ENCODE results near the gene PHLPP1. TPM values are rescaled to one million over a fixed set of nuclear protein-coding genes. Genes with fewer than 3 reads are reported as not detected.

Gene PHLPP1
- total and polyA plus RNA-seq, 2 of the 13 experiments (the other 11 are each of a cell fraction or from before 2014, with no cell fraction given), result 9.8 to 18.5 TPM

GRCh38 chr18:62745089-62745751 is 29.9 kb downstream of the PHLPP1 start:
- in situ Hi-C loops (cut with HindIII; ENCODE audit: extremely low pct_ligation_motif_present, low pct_unique_long_range_greater_than_20kb) (no loop called here), intact Hi-C loops (cut with micrococcal nuclease; ENCODE audit: unreplicated experiment) (no loop called here)
- H3K36me3 ChIP-seq (replicated peaks in 1 of 2; ENCODE audit: control insufficient read depth in 1 of 2, insufficient read depth in 2 of 2, low read length in 2 of 2), result no peaks in the 10 kb centered on the region
- FAIRE-seq (no peak), DNase-seq (ENCODE audit: low spot score) (no peak), ATAC-seq (no peak)
- H3K4me3 ChIP-seq (replicated peaks in 1 of 3; ENCODE audit: insufficient read depth in 1 of 3, low read depth in 2 of 3, low read length in 3 of 3), result no peak overlapping the region
- CTCF ChIA-PET (ENCODE audit: low intra/inter-chr PET ratio, low total read pairs), result no interaction called here
- POLR2A ChIA-PET, result no interaction called here
- no peak overlapping the region for H3K4me2 ChIP-seq (ENCODE audit: low read depth, low read length)
- H4K20me1 ChIP-seq (ENCODE audit: insufficient read depth, low read length), result no peaks in the 10 kb centered on the region
- H3K4me1 ChIP-seq (ENCODE audit: insufficient read depth, low read length), result peaks cover 84% of the 10 kb centered on the region
- H3K9me3 ChIP-seq (ENCODE audit: low read length), result no peaks in the 10 kb centered on the region
- no peak overlapping the region for H3K27ac ChIP-seq (ENCODE audit: extremely low read length, insufficient read depth, low read length)
- WGBS (ENCODE audit: low lambda C conversion rate), result 74% methylated on average over 3 of the region's 3 CpGs
- H2AFZ ChIP-seq (ENCODE audit: low read length), result no peak overlapping the region
- H3K9ac ChIP-seq (ENCODE audit: insufficient read depth, low read depth, low read length), result no peak overlapping the region
- H3K79me2 ChIP-seq (ENCODE audit: insufficient read depth, low read length), result peaks cover 92% of the 10 kb centered on the region
- BruUV-seq (replicated peaks), result no TSS peak
- H3K27me3 ChIP-seq (ENCODE audit: control insufficient read depth in 1 of 2, insufficient read depth in 2 of 2, low read length in 2 of 2), result no peaks in the 10 kb centered on the region
- 0 out of 2 replicates have a peak, but pooled peaks have one; percentile 15 for TF ChIP-seq FOXA3 (CRISPR knock-in tag; IDR thresholded peaks at IDR 0.05)
- TF ChIP-seq, protein P1, sequence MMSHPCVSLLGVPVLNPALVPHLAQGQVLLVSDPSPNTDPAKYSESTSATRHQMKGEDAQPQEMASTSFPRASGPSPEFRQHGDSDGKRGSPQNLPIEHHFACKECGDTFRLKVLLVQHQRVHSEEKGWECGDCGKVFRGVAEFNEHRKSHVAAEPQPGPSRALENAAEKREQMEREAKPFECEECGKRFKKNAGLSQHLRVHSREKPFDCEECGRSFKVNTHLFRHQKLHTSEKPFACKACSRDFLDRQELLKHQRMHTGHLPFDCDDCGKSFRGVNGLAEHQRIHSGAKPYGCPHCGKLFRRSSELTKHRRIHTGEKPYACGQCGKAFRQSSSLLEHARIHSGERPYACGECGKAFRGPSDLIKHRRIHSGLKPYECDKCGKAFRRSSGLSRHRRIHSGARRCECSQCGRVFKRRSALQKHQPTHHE (CRISPR knock-in tag; IDR thresholded peaks at IDR 0.05; ENCODE audit: borderline replicate concordance), result no peak

DNA sequence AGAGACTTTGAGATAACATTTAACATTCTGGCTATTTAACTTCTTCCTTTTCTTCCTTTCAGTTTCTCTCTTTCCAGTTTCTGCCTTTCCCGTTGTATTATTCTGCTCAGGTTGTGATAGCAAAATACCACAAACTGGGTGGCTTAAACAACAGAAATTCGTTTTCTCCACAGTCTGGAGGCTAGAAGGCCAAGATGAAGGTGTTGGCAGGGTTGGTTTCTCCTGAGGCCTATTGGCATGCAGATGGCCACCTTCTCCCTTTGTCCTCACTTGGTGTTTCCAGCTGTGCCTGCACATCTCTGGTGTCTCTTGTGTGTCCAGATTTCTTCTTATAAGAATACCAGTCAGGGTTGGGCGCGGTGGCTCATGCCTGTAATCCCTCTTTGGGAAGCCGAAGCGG is 34.0 kb downstream of the PHLPP1 start:
- no peak overlapping the region for H3K9ac ChIP-seq (ENCODE audit: insufficient read depth, low read depth, low read length)
- ChIA-PET POLR2A (no interaction called here), CTCF (ENCODE audit: low intra/inter-chr PET ratio, low total read pairs) (no interaction called here)
- BruUV-seq (replicated peaks), result no TSS peak
- no peaks in the 10 kb centered on the region for H3K9me3 ChIP-seq (ENCODE audit: low read length)
- DNase-seq (ENCODE audit: low spot score) (no peak), ATAC-seq (no peak), FAIRE-seq (no peak)
- in situ Hi-C loops (cut with HindIII; ENCODE audit: extremely low pct_ligation_motif_present, low pct_unique_long_range_greater_than_20kb), result no loop called here
- intact Hi-C loops (cut with micrococcal nuclease; ENCODE audit: unreplicated experiment), result loop anchor here (2.0 kb wide), 1 partner anchor 73 kb away; no protein-coding TSS in a partner anchor
- peaks cover 13% of the 10 kb centered on the region for H4K20me1 ChIP-seq (ENCODE audit: insufficient read depth, low read length)
- no peak overlapping the region for H2AFZ ChIP-seq (ENCODE audit: low read length)
- no peak overlapping the region for H3K27ac ChIP-seq (ENCODE audit: extremely low read length, insufficient read depth, low read length)
- peaks cover 99% of the 10 kb centered on the region for H3K79me2 ChIP-seq (ENCODE audit: insufficient read depth, low read length)
- H3K27me3 ChIP-seq (ENCODE audit: control insufficient read depth in 1 of 2, insufficient read depth in 2 of 2, low read length in 2 of 2), result no peaks in the 10 kb centered on the region
- H3K4me2 ChIP-seq (ENCODE audit: low read depth, low read length), result no peak overlapping the region
- no peak overlapping the region for H3K4me3 ChIP-seq (replicated peaks in 1 of 3; ENCODE audit: insufficient read depth in 1 of 3, low read depth in 2 of 3, low read length in 3 of 3)
- peaks cover 89% of the 10 kb centered on the region for H3K4me1 ChIP-seq (ENCODE audit: insufficient read depth, low read length)
- H3K36me3 ChIP-seq (replicated peaks in 1 of 2; ENCODE audit: control insufficient read depth in 1 of 2, insufficient read depth in 2 of 2, low read length in 2 of 2), result no peaks in the 10 kb centered on the region
- 94% methylated on average over 6 of the region's 6 CpGs for WGBS (ENCODE audit: low lambda C conversion rate)
- TF ChIP-seq PBX3 (CRISPR knock-in tag; IDR thresholded peaks at IDR 0.05; ENCODE audit: borderline replicate concordance) (no peak), HDAC6 (IDR thresholded peaks at IDR 0.05; ENCODE audit: low read depth, low read length) (no peak), HNF1B (CRISPR knock-in tag; IDR thresholded peaks at IDR 0.05) (no peak), ZNF253 (CRISPR knock-in tag; IDR thresholded peaks at IDR 0.05; ENCODE audit: borderline replicate concordance) (no peak), ZBTB34 (CRISPR knock-in tag; IDR thresholded peaks at IDR 0.05) (no peak), ZBTB39 (CRISPR knock-in tag; IDR thresholded peaks at IDR 0.05) (no peak), PLRG1 (conservative IDR thresholded peaks at IDR 0.05) (no peak)
